Astrocyte (in vitro differentiated cells and primary cell): ENCODE data around the gene CATSPERB.

Experiments used
- EZH2 ChIP-seq: IDR thresholded peaks from 2 replicates; pipeline ENCODE4 v1.6.1; 2012; ENCODE audit warnings: mild to moderate bottlenecking, low read length, inconsistent platforms; ENCODE audit not compliant: insufficient read depth
- TF ChIP-seq, protein P1 (sequence below): IDR thresholded peaks from 2 replicates; pipeline ENCODE4 v1.5.1; 2011; ENCODE audit warnings: low read depth, mild to moderate bottlenecking, inconsistent platforms, low read length, moderate library complexity; ENCODE audit not compliant: insufficient read depth

DNA sequence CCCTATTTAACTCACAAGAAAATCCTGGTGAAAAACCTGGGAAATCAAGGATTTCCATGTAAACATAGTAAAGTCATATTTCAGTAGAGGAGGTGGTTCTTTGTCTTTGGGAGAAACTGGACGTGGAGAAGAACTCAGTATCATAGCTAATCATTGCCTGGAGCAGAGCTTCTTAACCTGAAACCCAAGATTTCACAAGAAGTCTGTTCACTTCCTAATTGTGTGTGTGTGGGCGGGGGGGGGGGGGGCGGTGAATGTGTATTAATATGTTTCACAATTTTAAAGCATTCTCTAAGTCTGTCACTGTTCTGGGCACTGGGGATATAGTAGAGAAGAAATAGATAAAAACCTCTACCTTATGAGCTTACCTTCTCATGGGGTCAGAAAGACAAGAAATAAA, 125.0 kb downstream of the CATSPERB start:
- TF ChIP-seq, protein P1, sequence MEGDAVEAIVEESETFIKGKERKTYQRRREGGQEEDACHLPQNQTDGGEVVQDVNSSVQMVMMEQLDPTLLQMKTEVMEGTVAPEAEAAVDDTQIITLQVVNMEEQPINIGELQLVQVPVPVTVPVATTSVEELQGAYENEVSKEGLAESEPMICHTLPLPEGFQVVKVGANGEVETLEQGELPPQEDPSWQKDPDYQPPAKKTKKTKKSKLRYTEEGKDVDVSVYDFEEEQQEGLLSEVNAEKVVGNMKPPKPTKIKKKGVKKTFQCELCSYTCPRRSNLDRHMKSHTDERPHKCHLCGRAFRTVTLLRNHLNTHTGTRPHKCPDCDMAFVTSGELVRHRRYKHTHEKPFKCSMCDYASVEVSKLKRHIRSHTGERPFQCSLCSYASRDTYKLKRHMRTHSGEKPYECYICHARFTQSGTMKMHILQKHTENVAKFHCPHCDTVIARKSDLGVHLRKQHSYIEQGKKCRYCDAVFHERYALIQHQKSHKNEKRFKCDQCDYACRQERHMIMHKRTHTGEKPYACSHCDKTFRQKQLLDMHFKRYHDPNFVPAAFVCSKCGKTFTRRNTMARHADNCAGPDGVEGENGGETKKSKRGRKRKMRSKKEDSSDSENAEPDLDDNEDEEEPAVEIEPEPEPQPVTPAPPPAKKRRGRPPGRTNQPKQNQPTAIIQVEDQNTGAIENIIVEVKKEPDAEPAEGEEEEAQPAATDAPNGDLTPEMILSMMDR = no peak
- no peak for TF ChIP-seq EZH2
